ENCODE data around the gene APOM. TPM values are rescaled to one million over a fixed set of nuclear protein-coding genes. Genes with fewer than 3 reads are reported as not detected.

Gene APOM
- total RNA-seq, 1 donor from 2014 or later, result 1.6 TPM

GRCh38 chr6:31660381-31661261 lies 4.9 kb downstream of the APOM start, which contains the start of gene C6orf47:
Gene C6orf47, minus strand, starts transcription at chr6:31660778. Its CDS starts 831 bp downstream, at chr6:31659947.
- ATAC-seq, result peak; percentile 89 to 90
- intact Hi-C loops (cut with DNase I), result no loop called here

DNA sequence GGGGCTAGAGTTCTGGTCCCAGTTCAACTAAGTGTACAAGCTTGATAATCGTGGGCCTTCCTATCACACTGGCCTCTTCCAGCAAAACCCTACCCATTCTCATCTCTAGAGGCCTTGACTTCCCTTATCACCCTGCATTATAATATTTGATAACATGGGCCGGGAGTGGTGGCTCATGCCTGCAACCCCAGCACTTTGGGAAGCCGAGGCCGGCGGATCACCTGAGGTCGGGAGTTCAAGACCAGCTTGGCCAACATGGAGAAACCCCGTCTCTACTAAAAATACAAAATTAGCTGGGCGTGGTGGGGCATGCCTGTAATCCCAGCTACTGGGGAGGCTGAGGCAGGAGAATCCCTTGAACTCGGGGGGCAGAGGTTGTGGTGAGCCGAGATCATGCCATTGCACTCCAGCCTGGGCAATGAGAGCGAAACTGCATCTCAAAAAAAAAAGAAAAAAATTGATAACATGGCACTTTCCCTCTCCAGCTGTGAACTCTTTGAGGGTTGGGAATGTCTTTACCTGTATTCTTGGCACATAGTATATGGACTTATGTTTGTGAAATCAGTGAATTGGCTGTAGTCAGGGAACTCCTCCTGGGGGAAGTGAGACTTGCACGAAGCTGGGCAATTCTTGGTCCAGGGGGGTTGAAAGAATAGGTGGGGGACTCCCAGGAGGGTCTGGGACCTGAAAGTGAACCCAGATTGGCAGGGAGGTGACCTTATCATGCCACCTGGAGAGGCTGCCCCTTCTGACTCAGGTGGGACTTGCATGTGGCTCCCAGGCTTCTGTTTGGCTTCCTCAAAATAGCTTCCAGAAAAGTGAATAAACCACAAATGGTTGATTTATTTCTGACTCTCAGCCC lies 5.8 kb downstream of the APOM start:
- H3K36me3 ChIP-seq, result peaks cover 36% of the 10 kb centered on the region
- intact Hi-C loops (cut with DNase I), result no loop called here
- TF ChIP-seq CTCF (IDR thresholded peaks at IDR 0.05), result no peak
- DNase-seq (no peak), ATAC-seq (no peak)
- H3K27me3 ChIP-seq (ENCODE audit: low read depth), result no peaks in the 10 kb centered on the region
- no peaks in the 10 kb centered on the region for H3K9me3 ChIP-seq
- peak overlapping the region; percentile 90 for H3K27ac ChIP-seq
- H3K4me3 ChIP-seq, result peak overlapping the region; percentile 96
- H3K4me1 ChIP-seq, result peaks cover 61% of the 10 kb centered on the region

More at GRCh38 chr6:31660381-31661261, 4.9 kb downstream of the APOM start, which contains the start of gene C6orf47:
- Histone ChIP-seq H3K27me3 (ENCODE audit: low read depth) (no peaks in the 10 kb centered on the region), H3K36me3 (peaks cover 42% of the 10 kb centered on the region), H3K9me3 (no peaks in the 10 kb centered on the region), H3K4me3 (peak within 1 kb of the TSS; percentile 96), H3K4me1 (peaks cover 60% of the 10 kb centered on the region), H3K27ac (peak within 1 kb of the TSS; percentile 90)
- TF ChIP-seq CTCF (IDR thresholded peaks at IDR 0.05), result no peak
- DNase-seq, result peak; percentile 93

GRCh38 chr6:31662124-31662723 lies 6.5 kb downstream of the APOM start:
- ATAC-seq (no peak), DNase-seq (no peak)
- H3K4me1 ChIP-seq, result peaks cover 66% of the 10 kb centered on the region
- H3K9me3 ChIP-seq, result no peaks in the 10 kb centered on the region
- H3K27ac ChIP-seq, result no peak overlapping the region
- TF ChIP-seq CTCF (IDR thresholded peaks at IDR 0.05), result no peak
- peaks cover 34% of the 10 kb centered on the region for H3K36me3 ChIP-seq
- H3K27me3 ChIP-seq (ENCODE audit: low read depth), result no peaks in the 10 kb centered on the region
- intact Hi-C loops (cut with DNase I), result no loop called here
- H3K4me3 ChIP-seq, result no peak overlapping the region

- ATAC-seq, result no peak
- Histone ChIP-seq H3K27me3 (ENCODE audit: low read depth) (no peaks in the 10 kb centered on the region), H3K27ac (peak overlapping the region; percentile 91), H3K4me3 (peak overlapping the region; percentile 78), H3K9me3 (no peaks in the 10 kb centered on the region), H3K36me3 (peaks cover 36% of the 10 kb centered on the region), H3K4me1 (peaks cover 66% of the 10 kb centered on the region)
- no peak for TF ChIP-seq CTCF (IDR thresholded peaks at IDR 0.05)
- DNase-seq, result no peak
- intact Hi-C loops (cut with DNase I), result no loop called here
These were observed 7.6 kb downstream of the APOM start for GRCh38 chr6:31663126-31663960.
